NCI-H146 treated with DMSO at 0.1 percent for 48 hours (cell line): ENCODE results near the gene CLIP4.

Experiments used
- DNase-seq: peaks from one replicate; lab custom pipeline; 2025; ENCODE audit not compliant: unreplicated experiment; lab: John Stamatoyannopoulos, UW

Gene CLIP4

DNA sequence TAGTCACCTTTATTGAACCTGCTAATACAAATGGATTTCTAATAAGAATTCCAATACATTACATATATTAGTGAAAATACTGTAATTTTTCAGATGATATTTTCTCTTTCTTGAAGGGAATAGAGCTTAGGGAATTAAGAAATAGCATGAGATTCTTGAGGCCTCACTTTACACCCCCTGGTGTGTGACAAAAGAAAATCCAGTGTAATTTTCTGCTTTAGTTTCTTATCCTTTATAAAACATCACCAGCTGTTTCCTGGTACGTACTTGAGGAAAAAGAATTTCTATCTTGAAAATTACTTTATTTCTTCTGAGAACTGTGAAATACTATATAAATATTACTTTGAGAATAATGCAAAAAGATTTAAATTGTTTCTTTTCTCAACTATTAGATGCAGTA lies 71.6 kb downstream of the CLIP4 start:
- no peak for DNase-seq

DNA sequence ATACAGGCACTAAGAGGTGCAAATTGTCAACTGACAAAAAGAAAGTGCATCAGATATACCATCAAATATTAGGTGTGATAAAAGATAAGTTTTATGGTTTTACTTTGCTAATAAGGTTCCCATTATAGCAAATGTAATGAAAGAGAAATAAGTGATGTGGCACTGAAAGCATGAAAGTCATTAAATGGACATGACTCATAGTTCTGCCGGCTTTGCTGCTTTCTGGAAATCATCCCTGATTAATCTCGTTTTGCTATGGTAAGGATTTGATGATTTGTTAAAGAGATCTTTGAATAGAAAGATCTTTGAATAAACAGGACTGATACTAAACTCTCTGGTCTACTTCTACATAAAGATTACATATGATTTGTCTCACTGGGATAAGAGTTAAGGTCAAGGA lies 72.7 kb downstream of the CLIP4 start:
- DNase-seq: no peak

DNA sequence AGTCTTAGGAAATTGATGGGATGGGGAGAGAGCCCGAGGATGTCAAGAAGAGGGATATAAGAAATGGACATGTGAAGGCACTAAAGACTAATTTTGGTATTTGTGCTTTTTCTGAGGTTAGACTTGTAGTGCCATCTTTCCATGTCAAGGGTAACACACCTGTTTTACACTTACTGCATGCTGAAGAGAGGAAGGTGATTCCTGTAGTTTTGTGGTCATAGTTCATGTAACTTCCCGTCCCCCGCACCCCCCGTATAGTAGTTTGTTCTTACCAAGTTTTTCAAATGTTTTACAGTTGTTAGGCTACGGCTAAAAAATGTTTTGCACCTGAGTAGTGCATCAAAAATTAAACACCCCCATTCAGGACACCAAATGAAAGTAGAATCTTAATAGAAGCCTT lies 73.8 kb downstream of the CLIP4 start:
- DNase-seq: no peak

DNA sequence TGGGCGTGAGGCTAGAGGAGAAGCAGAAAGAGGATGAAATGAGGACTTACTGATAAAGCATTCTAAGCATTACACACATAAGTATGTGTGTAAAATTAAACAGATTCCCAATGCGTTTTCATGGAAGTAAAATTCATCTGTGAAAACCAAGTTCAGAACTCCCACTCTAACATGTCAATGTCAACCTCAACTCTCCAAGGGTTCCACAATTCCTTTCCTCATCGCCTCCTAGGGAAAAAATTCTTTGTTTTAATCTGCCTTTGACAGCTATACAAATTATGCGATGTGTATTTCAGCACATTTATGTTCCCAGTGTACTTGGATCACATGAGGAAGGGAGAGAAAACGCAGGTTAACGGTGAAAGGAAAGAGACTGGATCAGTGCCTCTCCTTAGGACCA lies 76.6 kb downstream of the CLIP4 start:
- no peak for DNase-seq

DNA sequence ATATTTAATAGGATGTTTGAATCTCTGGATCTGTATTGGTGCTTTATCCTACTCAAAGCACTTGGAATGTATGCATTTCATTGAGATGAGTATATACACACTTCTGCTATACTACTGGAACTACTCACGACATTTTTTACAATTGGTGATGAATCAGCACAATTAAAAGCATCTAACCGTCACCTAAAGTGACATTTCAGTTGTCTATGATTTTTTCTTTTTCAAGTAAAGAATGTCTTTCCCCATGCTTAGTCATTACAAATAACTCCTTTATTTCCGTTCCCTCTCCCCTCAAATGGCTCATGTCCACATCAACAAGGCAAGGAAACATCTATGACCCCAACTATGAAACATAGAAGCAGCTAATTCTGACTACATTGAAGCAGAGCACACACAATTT lies 77.3 kb downstream of the CLIP4 start:
- DNase-seq: no peak

DNA sequence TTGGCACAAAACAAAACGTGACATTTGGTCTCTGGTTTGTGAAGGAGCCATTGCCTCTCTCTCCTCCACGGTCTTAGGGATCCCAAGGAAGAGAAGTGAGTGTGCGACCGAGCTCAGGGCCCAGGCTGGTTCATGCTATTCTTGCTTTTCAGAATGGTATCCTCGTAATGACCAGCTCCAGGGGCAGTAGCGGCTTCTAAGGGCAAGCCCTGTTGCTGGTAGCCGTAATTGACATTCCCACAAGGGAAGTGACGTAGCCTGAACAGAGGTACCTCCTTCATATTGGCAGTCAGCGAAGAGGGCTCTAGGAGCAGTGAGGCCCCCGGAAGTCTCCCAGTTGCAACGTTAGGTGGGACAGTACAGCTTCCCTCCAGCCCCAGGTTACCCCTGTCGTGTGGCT lies 77.9 kb downstream of the CLIP4 start:
- no peak for DNase-seq

DNA sequence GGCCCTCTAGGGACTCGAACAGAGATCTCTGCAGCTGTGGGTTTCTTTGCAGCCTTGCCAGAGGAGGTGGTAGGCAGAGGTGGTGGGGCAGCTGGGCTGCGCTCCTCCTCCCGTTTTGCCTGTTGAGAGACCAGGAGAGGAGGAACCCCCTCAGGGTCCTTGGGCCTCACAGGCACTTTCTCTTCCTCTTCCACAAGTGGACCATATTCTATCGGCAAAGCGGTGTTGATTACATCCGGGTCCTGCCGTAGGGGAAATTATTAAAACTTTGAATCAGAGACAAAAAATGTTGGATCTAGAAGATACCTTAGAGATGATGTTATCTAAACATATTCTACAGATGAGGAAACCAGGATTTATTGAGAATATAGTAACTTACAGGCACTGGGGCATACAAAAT lies 78.5 kb downstream of the CLIP4 start:
- no peak for DNase-seq

DNA sequence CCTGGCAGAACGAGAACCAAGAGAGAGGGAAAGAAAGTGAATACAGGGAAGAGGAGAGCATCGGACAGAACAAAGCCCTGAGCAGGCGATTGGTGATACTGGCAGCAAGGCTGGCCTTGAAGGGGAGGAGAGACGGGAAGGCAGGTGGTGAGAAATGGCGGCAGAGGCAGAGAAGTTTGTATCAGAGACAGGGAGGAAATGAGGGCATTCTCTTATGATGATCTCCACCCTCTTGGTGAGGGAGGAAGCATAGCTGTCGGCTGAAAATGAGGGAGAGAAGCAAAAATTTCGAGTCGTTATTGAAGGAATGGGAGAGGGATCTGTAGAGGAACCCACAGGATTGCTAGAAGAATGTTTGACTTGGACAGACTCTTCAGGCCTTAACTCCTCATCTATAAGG lies 80.6 kb downstream of the CLIP4 start:
- DNase-seq: no peak

DNA sequence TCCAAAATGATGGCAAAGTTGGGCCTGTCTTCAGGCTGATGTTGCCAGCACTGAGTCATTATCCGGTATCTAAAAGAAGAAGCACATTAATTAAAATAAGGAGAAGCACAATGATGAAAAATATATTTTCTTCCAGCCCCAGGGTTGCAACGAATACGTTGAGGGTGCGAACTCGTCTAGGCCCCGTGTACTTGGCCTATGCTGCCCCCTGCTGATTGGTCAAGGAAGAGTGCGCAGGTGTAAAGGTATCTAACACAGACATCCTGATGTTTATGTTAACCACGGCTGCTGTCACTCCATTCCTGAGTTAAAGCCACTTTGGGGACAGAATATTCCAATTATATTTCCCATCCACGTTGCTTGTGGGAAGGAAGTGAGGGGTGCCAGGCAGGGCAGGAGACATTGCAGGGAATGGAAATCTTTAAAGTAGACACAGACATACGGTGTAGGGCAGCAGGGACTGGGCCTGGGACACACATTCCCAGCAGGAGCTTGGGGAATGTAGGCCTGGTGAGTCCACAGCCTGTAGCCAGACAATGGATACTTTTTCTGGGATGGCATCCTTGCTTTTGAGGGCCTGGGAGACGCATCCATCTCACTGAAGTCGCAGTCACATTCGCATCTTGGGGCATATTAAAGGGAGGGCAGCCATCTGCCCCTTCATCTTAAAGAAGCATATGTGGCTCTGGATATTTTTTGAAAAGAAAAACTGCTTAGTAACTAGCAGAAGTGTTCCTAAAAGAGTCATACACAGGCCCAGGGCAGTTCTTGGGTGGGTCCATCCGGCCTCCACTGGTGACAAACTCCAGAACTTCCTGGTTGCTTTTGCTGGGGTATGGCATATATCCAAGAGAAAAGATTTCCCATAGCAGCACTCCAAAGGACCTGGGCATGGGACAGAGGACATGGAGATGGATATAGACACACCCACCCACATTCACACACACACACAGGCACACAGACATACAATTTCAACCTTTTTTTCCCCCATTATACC lies 81.9 kb downstream of the CLIP4 start:
- DNase-seq: peak; percentile 60

DNA sequence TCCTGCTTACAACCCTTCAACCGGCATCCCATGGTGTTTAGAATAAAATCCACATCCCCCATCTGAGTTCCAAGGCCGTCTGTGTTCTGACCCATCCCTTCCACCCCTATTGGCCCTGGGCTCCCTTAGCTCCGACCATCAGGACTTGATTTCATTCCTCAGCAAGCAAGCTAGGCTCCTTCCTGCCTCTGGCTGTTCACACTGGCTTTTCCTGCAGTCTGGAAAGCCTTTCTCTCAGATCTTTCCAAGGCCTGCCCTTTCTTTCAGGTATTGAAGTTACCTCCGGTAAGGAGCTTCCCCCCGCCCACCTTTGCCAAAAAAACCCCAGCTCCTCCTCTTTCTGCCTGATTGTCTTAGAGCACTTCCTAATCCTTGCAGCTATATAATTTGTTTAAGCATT lies 86.8 kb downstream of the CLIP4 start:
- no peak for DNase-seq

DNA sequence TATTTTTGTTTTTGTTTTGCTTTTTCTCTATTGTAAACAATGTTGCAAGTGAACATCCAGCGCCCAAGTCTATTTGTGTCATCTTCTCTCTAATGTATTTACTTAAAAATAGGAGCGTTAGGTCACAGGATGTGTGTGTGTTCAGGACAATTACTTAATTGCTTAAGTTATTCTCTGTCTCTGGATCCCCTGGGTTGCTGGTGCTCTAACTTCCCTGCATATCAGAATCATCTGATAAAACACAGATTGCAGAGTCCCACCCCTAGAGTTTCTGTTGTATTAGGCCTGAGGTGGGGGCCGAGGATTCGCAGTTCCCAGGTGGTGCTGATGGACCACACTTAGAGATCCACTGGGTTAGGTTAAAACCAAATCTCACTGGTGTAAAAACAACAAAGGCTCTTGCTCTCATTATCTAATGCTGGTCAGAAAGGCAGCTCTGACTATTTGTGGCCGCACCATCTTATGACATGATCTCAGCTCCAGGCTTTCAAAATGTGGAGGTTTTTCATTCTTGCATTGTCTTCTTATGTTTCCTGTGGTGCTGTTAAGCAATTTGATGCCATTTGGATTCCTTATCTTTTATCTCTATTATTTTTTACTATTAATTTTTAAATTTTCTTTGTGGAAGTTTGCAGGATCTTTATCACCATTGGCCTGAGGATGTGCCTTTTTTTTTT lies 87.7 kb downstream of the CLIP4 start:
- DNase-seq: peak; percentile 21

DNA sequence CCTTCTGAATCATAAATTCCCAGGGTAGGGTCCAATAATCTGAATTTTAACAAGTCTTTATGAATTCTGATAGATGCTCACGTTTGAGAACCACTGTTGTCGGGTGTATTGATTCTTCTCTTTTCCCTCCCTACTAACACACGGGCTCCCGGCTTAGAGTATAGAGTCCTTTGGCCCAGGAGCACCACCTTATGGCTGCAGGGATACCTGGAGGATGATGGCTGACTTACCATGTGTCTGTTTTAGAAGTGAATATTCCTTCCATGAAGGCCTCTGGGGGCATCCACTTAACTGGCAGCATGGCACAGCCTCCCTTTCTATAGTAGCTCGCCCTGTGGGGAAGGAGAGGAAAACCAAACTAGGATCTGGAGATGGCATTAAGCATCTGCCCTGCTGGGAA lies 91.7 kb downstream of the CLIP4 start:
- DNase-seq: no peak

DNA sequence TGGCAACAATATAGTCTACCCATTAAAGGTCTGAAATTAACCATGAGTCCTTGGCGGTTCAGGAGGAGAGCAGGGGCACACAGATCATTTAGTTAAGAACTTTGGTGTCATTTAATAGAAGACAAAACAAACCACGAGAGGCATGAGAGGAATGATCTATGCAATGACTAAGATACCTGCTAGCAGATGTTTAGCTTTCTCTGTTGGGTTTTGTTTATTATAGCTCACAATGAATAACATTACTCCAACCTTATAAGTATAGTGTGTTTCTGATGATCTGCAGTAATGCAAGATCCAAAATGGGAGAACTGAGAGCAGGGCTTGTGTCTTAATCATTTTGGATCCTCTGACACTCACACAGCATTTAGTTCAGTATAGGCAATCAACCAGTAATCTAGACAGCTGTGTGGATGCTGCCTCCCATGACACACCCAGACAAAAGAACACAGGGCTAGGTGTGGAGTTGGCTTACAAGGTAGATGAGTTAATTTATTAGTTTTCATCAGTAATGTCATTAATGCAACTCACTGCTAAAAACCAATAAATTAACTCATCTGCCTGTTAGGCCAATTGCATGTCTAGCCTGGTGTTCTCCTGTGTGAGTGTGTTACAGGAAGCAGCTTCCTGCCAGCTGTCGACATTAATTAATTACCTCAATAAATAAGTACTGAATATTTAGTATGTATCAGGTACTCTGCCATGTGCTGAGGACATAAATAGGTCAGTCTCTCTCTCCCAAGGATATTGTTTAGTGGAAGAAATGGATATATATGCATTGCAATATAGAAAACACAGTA lies 92.3 kb downstream of the CLIP4 start:
- no peak for DNase-seq

DNA sequence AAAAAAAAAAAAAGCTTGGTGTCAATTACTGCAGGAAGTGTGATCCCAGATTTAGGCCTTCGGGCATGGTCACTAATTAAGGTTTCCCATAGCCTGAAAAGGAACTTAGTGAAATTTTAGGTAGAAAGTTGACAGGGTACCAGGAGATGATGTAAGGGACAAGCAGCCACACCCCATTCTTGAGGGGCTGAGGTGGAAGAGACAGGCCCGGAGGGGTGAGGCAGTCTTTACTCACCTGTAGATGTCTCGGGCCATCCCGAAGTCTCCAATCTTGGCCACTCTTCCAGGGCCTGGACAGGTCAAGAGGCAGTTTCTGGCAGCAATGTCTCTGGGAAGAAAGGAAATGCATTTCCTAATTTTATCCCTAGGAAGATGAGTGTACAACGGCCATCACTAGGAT lies 94.3 kb downstream of the CLIP4 start:
- DNase-seq: no peak

DNA sequence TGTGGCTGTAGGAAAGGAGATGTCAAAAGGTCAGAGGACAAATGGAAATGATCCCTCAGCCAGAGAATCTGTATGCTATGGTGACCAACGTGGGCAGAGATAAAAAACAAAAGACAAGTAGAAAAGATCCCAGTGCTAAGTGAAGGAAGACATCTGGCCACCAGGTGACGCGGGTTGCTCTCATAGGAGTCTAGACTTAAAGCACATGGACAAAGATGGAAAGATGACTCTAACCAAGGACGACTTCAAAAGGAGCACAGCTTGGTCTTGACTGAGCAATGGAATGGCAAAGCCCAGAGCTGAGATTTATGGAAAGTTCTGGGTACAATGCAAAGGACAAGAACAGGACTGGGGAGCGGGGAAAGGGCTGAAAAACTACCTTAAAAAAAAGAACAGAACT lies 96.8 kb downstream of the CLIP4 start:
- no peak for DNase-seq

DNA sequence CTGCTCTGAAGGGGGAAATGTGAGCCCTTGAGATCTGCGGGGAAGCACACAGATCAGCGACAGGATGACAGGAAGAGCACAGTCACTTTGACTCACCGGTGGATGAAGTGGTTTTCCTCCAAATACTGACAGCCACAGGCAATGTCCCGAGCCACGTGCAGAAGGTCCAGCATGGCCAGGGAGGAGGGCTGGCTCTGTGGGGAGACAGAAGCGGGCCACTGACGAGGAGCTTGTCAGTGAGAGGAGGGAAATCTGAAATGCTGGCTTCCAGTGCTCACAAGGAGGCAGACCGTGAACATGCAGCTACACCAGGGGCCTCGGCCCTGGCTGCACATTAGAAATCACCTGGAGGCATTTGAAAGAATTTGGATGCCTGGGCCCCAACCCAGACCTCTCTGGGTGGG lies 98.7 kb downstream of the CLIP4 start:
- DNase-seq: no peak

DNA sequence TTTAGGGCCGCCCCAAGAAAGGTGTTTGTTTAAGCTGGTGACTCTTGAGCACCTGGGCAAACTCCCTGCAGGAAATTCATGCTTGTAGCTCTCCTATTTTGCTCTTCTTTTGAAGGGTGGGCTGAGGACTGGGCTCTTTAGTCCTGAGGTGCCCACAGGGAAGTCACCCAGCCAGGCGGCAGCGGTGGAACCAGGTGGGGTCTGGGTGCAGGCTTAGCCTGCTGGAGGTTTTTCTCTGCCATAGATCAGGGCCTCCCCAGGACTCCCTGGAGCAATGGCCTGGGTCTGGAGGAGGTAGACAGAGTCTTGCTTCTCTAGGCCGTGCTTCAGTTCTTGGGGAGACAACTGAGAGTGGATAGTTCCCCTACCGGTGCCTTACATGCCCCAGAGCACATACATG lies 99.9 kb downstream of the CLIP4 start:
- no peak for DNase-seq

DNA sequence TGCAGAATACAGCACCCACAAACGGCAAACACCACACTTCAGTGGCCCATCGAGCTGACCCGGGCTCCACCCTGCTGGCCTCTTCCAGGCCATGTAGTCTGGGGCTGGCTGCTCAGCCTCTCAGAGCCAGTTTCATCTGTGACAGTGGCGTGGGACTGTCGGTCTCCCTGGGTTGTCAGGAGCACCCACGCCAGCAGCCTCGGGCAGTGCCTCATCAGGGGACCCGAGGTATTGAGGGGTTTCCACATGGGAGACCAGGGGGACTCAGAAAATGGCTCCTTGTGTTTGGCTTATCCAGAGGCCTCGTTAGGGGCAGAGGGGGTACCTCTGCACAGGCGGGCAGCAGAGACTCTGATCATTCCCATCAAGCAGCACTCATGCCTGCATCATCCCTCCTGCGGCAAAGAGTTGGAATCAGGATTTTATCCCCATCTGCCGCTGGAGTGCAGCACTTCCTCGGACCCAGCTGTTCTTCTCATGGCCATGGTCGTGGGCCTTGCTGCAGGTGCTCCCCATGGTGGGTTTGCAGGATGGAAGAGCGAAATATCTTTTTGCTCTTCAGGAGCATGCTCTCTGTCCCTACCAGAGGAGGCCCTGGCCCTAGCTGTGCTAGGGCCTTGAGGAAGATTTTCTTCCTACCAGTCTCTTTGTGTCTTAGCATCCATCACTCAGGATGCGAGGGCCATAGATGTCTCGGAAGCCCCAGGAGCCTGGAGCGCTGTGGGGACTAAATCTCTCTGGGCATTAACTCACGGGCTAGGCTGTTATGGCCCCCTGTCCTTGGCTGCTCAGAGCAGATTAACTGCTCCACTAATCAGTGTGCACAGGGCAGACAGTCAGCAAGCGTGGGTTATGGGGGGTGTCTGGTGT lies 100.8 kb downstream of the CLIP4 start:
- DNase-seq: no peak

DNA sequence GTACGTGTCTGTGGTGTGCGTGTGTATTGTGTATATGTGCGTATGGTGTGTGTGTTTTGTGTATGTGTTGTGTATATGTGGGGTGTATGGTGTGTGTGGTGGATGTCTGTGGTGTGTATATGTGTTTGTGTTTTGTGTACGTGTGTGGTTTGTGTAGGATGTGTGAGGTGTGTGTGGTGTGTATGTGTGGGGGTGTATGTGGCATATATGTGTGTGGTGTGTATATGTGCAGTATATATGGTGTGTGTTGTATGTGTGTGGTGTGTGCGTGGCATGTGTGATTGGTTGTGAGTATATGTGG lies 101.3 kb downstream of the CLIP4 start:
- DNase-seq: no peak

DNA sequence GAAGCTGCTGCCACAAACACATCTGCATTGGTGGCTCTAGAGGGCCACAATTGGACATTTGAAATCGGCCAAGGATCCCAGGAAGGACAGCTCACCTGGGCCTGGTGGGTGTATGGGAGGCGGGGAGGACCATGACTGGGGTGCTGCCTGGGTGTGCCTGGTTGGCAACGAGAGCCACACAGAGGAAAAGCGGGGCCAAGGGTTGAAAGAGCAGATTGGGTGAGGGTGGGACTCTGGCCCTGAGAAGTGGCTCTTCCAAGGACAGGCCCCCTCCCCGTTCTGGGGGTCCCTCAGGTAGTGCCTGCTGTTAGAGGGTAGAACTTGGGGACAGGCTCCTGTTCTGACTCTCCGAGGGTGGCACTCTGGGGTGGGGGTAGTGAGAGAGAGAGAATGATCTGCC lies 102.9 kb downstream of the CLIP4 start:
- no peak for DNase-seq

DNA sequence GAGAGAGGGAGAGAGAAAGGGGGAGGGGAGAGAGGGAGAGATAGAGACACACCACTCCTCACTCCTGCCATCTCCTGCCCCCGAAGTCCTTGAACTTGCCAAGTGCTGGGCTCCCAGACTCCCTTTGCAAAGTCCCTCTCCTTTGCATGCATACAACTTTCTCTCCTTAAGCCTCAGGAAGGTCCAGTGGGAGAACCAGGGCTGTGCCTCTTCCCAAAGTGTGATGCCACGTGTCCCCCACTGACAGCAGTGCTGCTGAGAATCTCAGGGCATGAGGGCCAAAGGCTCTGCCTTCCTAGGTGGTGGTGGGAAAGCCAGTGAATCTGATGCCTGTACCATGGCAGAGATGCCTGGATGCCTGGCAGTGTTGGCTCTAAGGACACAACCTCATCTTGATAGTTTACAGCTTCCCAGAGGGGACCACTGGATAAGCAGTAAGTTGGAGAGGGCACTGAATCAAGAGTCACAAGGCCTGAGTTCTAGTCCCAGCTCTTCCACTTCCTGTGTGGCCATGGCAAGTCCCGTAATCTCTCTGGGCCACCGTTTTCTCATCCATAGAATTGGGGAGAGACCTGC lies 103.4 kb downstream of the CLIP4 start:
- DNase-seq: no peak
